ENCODE data around the gene DOCK2.
"Not testable (repeated sequence)": the region's sequence is repeated elsewhere in the genome, so short reads cannot be mapped to it uniquely, and the experiment has no call there.

The DOCK2 gene

GRCh38 chr5:170076211-170076610 lies 439.1 kb downstream of the DOCK2 start:
- DNase-seq, result no peak

GRCh38 chr5:170076739-170077138 lies 439.7 kb downstream of the DOCK2 start:
- DNase-seq, result no peak

- no peak for DNase-seq
Measured at GRCh38 chr5:170077526-170077925, 440.5 kb downstream of the DOCK2 start.

GRCh38 chr5:170078458-170078857 lies 441.4 kb downstream of the DOCK2 start:
- DNase-seq, result no peak

- no peak for DNase-seq
Measured at GRCh38 chr5:170078931-170079330, 441.9 kb downstream of the DOCK2 start.

GRCh38 chr5:170080217-170080616 lies 443.1 kb downstream of the DOCK2 start:
- no peak for DNase-seq

GRCh38 chr5:170080786-170081445 lies 443.8 kb downstream of the DOCK2 start:
- DNase-seq, result no peak

GRCh38 chr5:170081616-170082015 lies 444.5 kb downstream of the DOCK2 start:
- no peak for DNase-seq

GRCh38 chr5:170082701-170083100 lies 445.6 kb downstream of the DOCK2 start:
- no peak for DNase-seq

- no peak for DNase-seq
Measured at GRCh38 chr5:170087168-170087817, 450.2 kb downstream of the DOCK2 start.

GRCh38 chr5:170092455-170093101 lies 455.5 kb downstream of the DOCK2 start:
- no peak for DNase-seq

- DNase-seq, result not testable (repeated sequence)
Measured at GRCh38 chr5:170094329-170094728, 457.3 kb downstream of the DOCK2 start.

GRCh38 chr5:170095646-170096045 lies 458.6 kb downstream of the DOCK2 start:
- DNase-seq, result no peak

GRCh38 chr5:170097934-170098333 lies 460.9 kb downstream of the DOCK2 start:
- no peak for DNase-seq

GRCh38 chr5:170100066-170100943 lies 463.2 kb downstream of the DOCK2 start:
- no peak for DNase-seq

GRCh38 chr5:170103447-170103846 lies 466.4 kb downstream of the DOCK2 start:
- no peak for DNase-seq

- DNase-seq, result no peak
Measured at GRCh38 chr5:170104299-170104698, 467.2 kb downstream of the DOCK2 start.

GRCh38 chr5:170104710-170105109 lies 467.6 kb downstream of the DOCK2 start:
- DNase-seq, result no peak

- no peak for DNase-seq
Measured at GRCh38 chr5:170105642-170106611, 468.9 kb downstream of the DOCK2 start, which contains the start of gene FOXI1. Gene FOXI1 (plus strand): TSS chr5:170105897. CDS start chr5:170105958, 61 bp downstream.

GRCh38 chr5:170107674-170108073 lies 470.6 kb downstream of the DOCK2 start:
- no peak for DNase-seq

GRCh38 chr5:170108266-170108785 lies 471.3 kb downstream of the DOCK2 start:
- no peak for DNase-seq

Measured in NCI-H1417 treated with DMSO at 0.1 percent for 48 hours (cell line).